Activated CD8-positive, alpha-beta T cell treated with anti-CD3 and anti-CD28 coated beads for 36 hours (primary cell): ENCODE measurements around the gene SLC30A1. TPM values are rescaled to one million over a fixed set of nuclear protein-coding genes. Genes with fewer than 3 reads are reported as not detected.

ENCODE experiments used
- ATAC-seq: fragments of 200-7000 bp; cut with Tn5 transposase; one replicate; pipeline ENCODE4 v1.10.0; 2021; ENCODE audit warnings: mild to moderate bottlenecking, moderate library complexity
- CTCF ChIA-PET: fragments of 350-600 bp; sonication (Branson Sonifier 250); formaldehyde crosslinking; loops from one replicate; lab custom pipeline; 2021; ENCODE audit warnings: antibody characterized with exemption; lab: Charles Lee
- POLR2A ChIA-PET: fragments of 350-600 bp; sonication (Branson Sonifier 250); formaldehyde crosslinking; loops from one replicate; lab custom pipeline; 2021; ENCODE audit warnings: antibody characterized with exemption; lab: Charles Lee
- DNase-seq: peaks from one replicate; pipeline ENCODE4 v3.0.0-alpha.2; 2020
- H3K27ac Mint-ChIP-seq: one replicate; pipeline ENCODE4 v1.8.0; 2021; ENCODE audit warnings: mild to moderate bottlenecking, mixed read lengths
- H3K27me3 Mint-ChIP-seq: one replicate; pipeline ENCODE4 v1.8.0; 2021; ENCODE audit warnings: mixed read lengths
- H3K36me3 Mint-ChIP-seq: one replicate; pipeline ENCODE4 v1.8.0; 2021; ENCODE audit warnings: low read depth, mixed read lengths
- H3K4me1 Mint-ChIP-seq: one replicate; pipeline ENCODE4 v1.8.0; 2021; ENCODE audit warnings: low read depth, mixed read lengths
- H3K4me3 Mint-ChIP-seq: one replicate; pipeline ENCODE4 v1.8.0; 2021; ENCODE audit warnings: mild to moderate bottlenecking, moderate library complexity, mixed read lengths
- H3K9me3 Mint-ChIP-seq: one replicate; pipeline ENCODE4 v1.8.0; 2021; ENCODE audit warnings: mixed read lengths
- intact Hi-C: fragments of 100-400 bp; cut with micrococcal nuclease; formaldehyde crosslinking; loops from one replicate; pipeline ENCODE4 v1.10.0; 2022
- total RNA-seq, 2 experiments: library from RNA; stranded (reverse); gene quantifications; one replicate each; pipeline ENCODE4 v1.2.3, GENCODE V29; 2021
- TF ChIP-seq, protein P1 (sequence below): fragments of 200-600 bp; IDR thresholded peaks from one replicate; pipeline ENCODE4 v1.8.0; 2022; ENCODE audit warnings: antibody characterized with exemption, mild to moderate bottlenecking

SLC30A1 gene
- total RNA-seq, 2 experiments from 2014 or later: 6.2 to 7.2 TPM

DNA sequence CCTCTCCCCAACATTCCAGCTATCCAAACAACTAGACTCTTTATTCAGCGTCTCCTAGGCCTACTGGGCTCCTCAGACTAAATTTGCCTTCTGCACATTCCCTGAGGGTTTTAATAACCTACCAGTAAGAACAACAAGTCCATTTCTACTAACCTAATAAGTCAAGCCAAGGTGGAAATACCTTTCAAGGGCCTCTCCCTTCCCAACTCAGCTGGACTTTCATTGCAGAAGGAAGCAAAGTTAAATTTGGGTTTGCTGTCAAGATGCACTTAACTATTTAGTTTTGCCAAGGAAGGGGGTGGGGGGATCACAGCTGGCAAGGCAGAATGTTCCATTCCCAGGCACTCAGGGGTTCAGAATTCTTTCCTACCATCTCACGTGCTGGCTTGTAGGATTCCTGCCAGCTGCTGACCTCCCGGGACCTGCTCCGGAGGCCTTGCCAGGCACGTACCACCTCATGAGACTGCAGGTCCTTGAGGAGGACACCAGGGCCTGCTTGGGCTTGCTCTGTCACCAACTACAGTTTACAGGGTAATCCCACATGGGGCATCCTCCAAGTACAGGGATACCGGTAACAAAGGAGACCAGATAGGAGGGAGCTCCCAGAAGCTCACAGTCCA lies 29.8 kb downstream of the SLC30A1 start:
- Mint-ChIP-seq H3K9me3 (no peaks in the 10 kb centered on the region), H3K4me1 (no peaks in the 10 kb centered on the region), H3K4me3 (no peak overlapping the region), H3K27me3 (peaks cover 5% of the 10 kb centered on the region), H3K36me3 (no peaks in the 10 kb centered on the region), H3K27ac (no peak overlapping the region)
- TF ChIP-seq, protein P1, sequence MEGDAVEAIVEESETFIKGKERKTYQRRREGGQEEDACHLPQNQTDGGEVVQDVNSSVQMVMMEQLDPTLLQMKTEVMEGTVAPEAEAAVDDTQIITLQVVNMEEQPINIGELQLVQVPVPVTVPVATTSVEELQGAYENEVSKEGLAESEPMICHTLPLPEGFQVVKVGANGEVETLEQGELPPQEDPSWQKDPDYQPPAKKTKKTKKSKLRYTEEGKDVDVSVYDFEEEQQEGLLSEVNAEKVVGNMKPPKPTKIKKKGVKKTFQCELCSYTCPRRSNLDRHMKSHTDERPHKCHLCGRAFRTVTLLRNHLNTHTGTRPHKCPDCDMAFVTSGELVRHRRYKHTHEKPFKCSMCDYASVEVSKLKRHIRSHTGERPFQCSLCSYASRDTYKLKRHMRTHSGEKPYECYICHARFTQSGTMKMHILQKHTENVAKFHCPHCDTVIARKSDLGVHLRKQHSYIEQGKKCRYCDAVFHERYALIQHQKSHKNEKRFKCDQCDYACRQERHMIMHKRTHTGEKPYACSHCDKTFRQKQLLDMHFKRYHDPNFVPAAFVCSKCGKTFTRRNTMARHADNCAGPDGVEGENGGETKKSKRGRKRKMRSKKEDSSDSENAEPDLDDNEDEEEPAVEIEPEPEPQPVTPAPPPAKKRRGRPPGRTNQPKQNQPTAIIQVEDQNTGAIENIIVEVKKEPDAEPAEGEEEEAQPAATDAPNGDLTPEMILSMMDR: no peak
- ChIA-PET POLR2A (no interaction called here), CTCF (interaction anchor here (1.0 to 1.8 kb wide), 4 partner anchors 9 to 106 kb away, joined by 3 to 5 read pairs (median 3); no protein-coding TSS in a partner anchor)
- DNase-seq (no peak), ATAC-seq (no peak)
- intact Hi-C loops: no loop called here

DNA sequence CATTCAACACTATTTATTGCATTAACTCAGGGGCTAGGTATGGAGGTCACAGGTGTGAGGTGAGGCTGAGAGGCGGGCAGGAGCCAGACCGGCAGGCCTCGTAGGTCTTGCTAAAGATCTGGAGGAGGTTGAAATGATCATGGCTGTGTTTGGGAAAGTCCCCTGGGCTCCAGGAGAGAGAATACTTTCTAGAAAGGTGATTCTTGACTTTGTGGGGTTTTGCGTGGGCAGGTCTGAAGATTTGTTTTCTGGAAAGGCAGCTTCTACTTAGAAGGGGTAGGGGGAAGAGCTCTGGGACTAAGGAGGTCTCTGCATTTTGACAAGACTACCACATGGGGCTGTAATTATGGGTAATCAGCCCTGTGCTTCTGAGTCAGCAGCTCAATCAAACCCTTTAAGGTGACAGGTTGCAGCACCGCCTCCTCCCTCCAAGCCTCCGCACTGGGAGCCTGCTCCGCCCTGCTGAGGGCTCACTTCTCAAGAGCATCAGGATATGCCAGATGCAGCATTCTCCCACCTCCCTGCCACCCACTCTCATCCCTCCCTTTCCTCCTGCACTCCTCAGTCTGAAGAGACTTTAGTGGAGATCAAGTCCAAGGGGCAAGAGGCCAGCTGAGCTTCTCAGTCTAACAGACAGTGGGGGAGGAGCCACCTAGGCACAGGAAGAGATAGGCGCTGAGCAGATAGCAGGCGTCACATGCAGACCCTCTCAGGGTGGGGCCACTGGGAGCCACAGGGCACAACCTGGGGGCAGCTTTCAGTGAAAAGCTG lies 30.5 kb downstream of the SLC30A1 start:
- intact Hi-C loops: no loop called here
- Mint-ChIP-seq H3K27ac (no peak overlapping the region), H3K4me3 (no peak overlapping the region), H3K36me3 (no peaks in the 10 kb centered on the region), H3K9me3 (no peaks in the 10 kb centered on the region), H3K27me3 (peaks cover 5% of the 10 kb centered on the region), H3K4me1 (no peaks in the 10 kb centered on the region)
- CTCF ChIA-PET: interaction anchor here (0.7 to 1.3 kb wide), 5 partner anchors 9 to 107 kb away, joined by 3 to 5 read pairs (median 3); no protein-coding TSS in a partner anchor
- DNase-seq (peak; percentile 58), ATAC-seq (peak; percentile 85)
- POLR2A ChIA-PET: interaction anchor here (1.6 kb wide), 1 partner anchor 24 kb away, joined by 4 read pairs; no protein-coding TSS in a partner anchor
- TF ChIP-seq, protein P1: no peak

DNA sequence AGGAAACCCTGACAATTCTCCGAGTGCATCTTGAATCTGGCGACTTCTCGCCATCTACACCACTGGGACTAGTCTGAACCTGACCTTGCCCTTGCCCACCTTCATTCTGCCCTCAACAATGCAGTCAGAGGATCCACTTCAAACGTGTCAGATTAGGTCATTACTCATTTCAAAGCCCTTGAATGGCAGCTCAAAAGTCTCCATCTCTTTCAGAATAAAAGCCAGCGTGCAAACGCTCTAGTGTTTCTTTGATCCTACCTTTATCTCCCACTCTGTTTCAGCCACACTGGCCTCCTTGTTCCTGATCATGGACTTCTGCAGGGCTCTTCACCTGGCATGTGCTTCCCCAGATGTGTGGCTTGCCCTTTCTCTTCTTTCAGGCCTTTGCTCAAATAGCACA lies 31.3 kb downstream of the SLC30A1 start:
- Mint-ChIP-seq H3K4me3 (no peak overlapping the region), H3K9me3 (no peaks in the 10 kb centered on the region), H3K4me1 (no peaks in the 10 kb centered on the region), H3K27ac (no peak overlapping the region), H3K27me3 (peaks cover 5% of the 10 kb centered on the region), H3K36me3 (no peaks in the 10 kb centered on the region)
- ChIA-PET CTCF (interaction anchor here (0.8 to 1.3 kb wide), 3 partner anchors 34 to 78 kb away, joined by 3 to 5 read pairs (median 3); no protein-coding TSS in a partner anchor), POLR2A (interaction anchor here (1.6 kb wide), 1 partner anchor 24 kb away, joined by 4 read pairs; no protein-coding TSS in a partner anchor)
- intact Hi-C loops: no loop called here
- ATAC-seq: peak; percentile 35
- no peak for DNase-seq
- TF ChIP-seq, protein P1: no peak

DNA sequence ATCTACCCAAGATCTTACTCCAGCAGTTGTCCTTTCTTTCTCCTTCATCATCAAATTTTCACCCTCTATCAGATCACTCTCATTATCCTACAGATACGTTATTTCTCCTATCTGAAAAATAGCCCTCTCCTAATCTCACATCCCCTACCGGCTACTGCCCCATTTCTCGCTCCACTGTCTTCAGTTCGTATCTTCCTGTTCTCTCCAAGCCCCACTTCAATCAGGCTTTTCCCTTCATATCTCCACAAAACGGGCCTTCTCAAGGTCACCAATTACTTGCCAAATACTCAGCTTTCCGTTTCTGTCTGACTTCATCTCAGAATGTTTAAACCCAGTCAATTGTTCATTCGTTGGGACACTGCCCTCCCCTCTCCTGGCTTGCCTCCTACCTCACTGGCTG lies 32.4 kb downstream of the SLC30A1 start:
- Mint-ChIP-seq H3K9me3 (peaks cover under 1% of the 10 kb centered on the region), H3K4me1 (peaks cover 4% of the 10 kb centered on the region), H3K27me3 (peaks cover 2% of the 10 kb centered on the region), H3K4me3 (no peak overlapping the region), H3K27ac (no peak overlapping the region), H3K36me3 (no peaks in the 10 kb centered on the region)
- ATAC-seq: no peak
- no peak for DNase-seq
- POLR2A ChIA-PET: no interaction called here
- CTCF ChIA-PET: interaction anchor here (1.0 kb wide), 1 partner anchor 70 kb away, joined by 3 read pairs; no protein-coding TSS in a partner anchor
- TF ChIP-seq, protein P1: no peak
- intact Hi-C loops: no loop called here

DNA sequence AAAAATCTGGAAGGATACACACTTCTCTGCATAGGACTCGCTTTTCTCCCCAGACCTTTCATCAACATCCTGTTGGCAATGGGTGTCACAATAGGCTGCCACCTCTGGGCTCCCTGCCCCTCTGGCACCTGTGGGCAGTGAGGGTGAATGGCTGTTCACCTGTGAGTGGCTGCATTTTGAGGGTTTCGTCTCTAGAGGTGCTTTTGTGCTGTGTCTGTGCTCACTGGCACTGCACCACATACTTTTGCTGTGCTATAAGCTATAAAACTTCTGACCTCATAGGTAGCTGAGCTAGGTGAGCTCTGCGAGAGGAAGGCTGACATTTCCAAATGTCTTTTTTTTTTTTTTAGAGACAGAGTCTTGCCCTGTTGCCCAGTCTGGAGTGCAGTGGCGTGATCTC lies 35.9 kb downstream of the SLC30A1 start:
- Mint-ChIP-seq H3K4me1 (peaks cover 4% of the 10 kb centered on the region), H3K36me3 (no peaks in the 10 kb centered on the region), H3K27ac (no peak overlapping the region), H3K4me3 (no peak overlapping the region), H3K9me3 (peaks cover 10% of the 10 kb centered on the region), H3K27me3 (peaks cover 2% of the 10 kb centered on the region)
- no peak for ATAC-seq
- TF ChIP-seq, protein P1: no peak
- CTCF ChIA-PET: interaction anchor here (1.2 to 1.6 kb wide), 3 partner anchors 30 to 220 kb away, joined by 3 read pairs; no protein-coding TSS in a partner anchor
- POLR2A ChIA-PET: no interaction called here
- no peak for DNase-seq
- intact Hi-C loops: no loop called here
